NCI-H748 (cell line): Measurements from ENCODE around the gene THOC2.
A peak's percentile ranks its signal among the peaks of the same experiment; 100 is the strongest.
"Not testable (repeated sequence)": the region's sequence is repeated elsewhere in the genome, so short reads cannot be mapped to it uniquely, and the experiment has no call there.

Source experiments
- DNase-seq: peaks from one replicate; lab custom pipeline; 2025; ENCODE audit not compliant: unreplicated experiment; lab: John Stamatoyannopoulos, UW

Gene THOC2

GRCh38 chrX:123732670-123733363 lies at the start of gene THOC2:
THOC2 (minus strand) TSS chrX:123733052; CDS start chrX:123733022, 30 bp downstream.
- peak; percentile 93 for DNase-seq

- DNase-seq = not testable (repeated sequence)
Measured at GRCh38 chrX:123781786-123782185, 48.9 kb upstream of the THOC2 start.

- peak; percentile 22 for DNase-seq
Measured at GRCh38 chrX:123779908-123780396, 47.1 kb upstream of the THOC2 start.

- peak; percentile 25 for DNase-seq
Measured at GRCh38 chrX:123773258-123773988, 40.6 kb upstream of the THOC2 start.

GRCh38 chrX:123771449-123772064 lies 38.7 kb upstream of the THOC2 start:
- no peak for DNase-seq

- DNase-seq = peak; percentile 92
Measured at GRCh38 chrX:123764967-123765871, 32.4 kb upstream of the THOC2 start.

- DNase-seq = not testable (repeated sequence)
Measured at GRCh38 chrX:123759849-123760248, 27.0 kb upstream of the THOC2 start.

GRCh38 chrX:123757794-123758193 lies 24.9 kb upstream of the THOC2 start:
- DNase-seq = not testable (repeated sequence)

GRCh38 chrX:123756320-123756719 lies 23.5 kb upstream of the THOC2 start:
- DNase-seq = no peak

- no peak for DNase-seq
Measured at GRCh38 chrX:123755107-123755506, 22.3 kb upstream of the THOC2 start.

GRCh38 chrX:123753656-123754350 lies 21.0 kb upstream of the THOC2 start:
- DNase-seq = no peak

- DNase-seq = no peak
Measured at GRCh38 chrX:123749643-123750042, 16.8 kb upstream of the THOC2 start.

GRCh38 chrX:123745511-123745910 lies 12.7 kb upstream of the THOC2 start:
- DNase-seq = no peak

GRCh38 chrX:123743312-123743711 lies 10.5 kb upstream of the THOC2 start:
- DNase-seq = no peak

- DNase-seq = no peak
Measured at GRCh38 chrX:123742440-123742839, 9.6 kb upstream of the THOC2 start.

GRCh38 chrX:123740536-123740935 lies 7.7 kb upstream of the THOC2 start:
- no peak for DNase-seq

- no peak for DNase-seq
Measured at GRCh38 chrX:123740006-123740405, 7.2 kb upstream of the THOC2 start.

GRCh38 chrX:123739474-123739873 lies 6.6 kb upstream of the THOC2 start:
- DNase-seq = no peak

- no peak for DNase-seq
Measured at GRCh38 chrX:123738378-123738940, 5.6 kb upstream of the THOC2 start.
